NCI-H2171 treated with DMSO at 0.1 percent for 48 hours (cell line): ENCODE results near the gene AJAP1.

Source experiments
- DNase-seq: peaks from one replicate; lab custom pipeline; 2025; lab: John Stamatoyannopoulos, UW

AJAP1 gene

GRCh38 chr1:4699376-4700301, 45.2 kb downstream of the AJAP1 start:
- DNase-seq, result no peak

DNA sequence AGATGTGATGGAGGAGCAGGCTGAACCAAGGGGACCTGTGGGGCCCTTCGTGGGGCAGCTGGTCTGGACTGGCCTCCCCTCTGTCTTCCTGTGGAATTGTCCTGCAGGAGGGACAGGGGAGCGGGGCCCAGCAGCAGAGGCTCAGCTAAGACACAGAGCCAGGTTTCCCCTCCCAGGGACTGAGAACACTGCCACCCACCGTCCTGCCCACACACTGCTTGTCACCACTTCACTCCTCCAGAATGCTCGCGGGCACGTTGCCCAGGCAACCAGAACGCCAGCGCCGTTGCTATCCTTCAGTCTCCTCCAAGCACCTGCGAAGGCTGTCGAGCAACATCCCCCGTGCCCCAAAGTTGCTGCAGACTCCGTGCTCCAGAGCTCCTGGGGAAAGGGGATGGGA, 46.4 kb downstream of the AJAP1 start:
- DNase-seq, result peak; percentile 4

GRCh38 chr1:4701276-4701675, 46.9 kb downstream of the AJAP1 start:
- no peak for DNase-seq

- DNase-seq, result no peak
Observed at GRCh38 chr1:4702464-4702863, 48.1 kb downstream of the AJAP1 start.

DNA sequence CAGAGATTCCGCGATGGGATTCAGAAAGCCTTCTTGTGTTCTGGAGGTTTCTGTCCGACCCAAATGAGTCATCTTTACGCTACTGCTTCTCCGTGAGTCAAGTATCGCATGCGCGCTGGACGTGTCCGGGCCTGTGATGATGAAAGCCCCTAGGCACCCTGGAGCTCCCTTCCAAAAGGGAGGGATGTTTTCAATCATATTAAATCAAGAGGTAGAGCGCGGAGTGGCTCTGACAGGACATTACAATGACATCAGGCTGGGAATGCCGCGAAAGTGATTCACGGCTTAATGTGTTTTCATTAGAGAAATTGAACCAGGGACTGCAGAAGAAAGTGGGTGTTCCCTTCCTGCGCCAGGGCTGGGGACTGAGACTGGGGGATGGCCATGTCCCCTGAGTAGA, 48.5 kb downstream of the AJAP1 start:
- DNase-seq, result no peak

- no peak for DNase-seq
Observed at GRCh38 chr1:4703646-4704045, 49.2 kb downstream of the AJAP1 start.

- DNase-seq, result no peak
Observed at GRCh38 chr1:4708840-4709507, 54.6 kb downstream of the AJAP1 start.

GRCh38 chr1:4709641-4710040, 55.2 kb downstream of the AJAP1 start:
- DNase-seq, result no peak

- DNase-seq, result no peak
Observed at GRCh38 chr1:4710592-4711415, 56.4 kb downstream of the AJAP1 start.

GRCh38 chr1:4711416-4712275, 57.2 kb downstream of the AJAP1 start:
- no peak for DNase-seq

GRCh38 chr1:4713669-4714068, 59.3 kb downstream of the AJAP1 start:
- DNase-seq, result no peak

- DNase-seq, result no peak
Observed at GRCh38 chr1:4716406-4716805, 62.0 kb downstream of the AJAP1 start.

DNA sequence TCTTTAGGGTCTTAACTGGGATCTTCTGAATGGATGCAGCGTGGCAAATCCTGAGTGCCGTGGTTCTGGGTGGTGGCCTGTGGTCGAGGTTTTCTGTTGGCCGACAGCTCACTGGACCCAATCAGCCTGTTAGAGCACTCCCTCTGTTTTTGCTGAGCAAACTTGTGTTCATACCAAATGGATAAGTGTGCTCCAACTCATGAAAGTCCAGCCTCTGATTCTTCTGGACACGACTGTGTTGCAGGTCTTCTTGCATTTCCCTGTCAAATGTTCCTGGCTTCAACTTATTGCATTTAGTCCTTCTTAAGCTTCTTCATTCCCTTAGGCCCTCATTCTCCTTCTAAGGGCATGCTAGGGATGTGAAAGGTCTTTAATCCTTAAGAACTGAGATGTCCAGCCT, 63.7 kb downstream of the AJAP1 start:
- no peak for DNase-seq

DNA sequence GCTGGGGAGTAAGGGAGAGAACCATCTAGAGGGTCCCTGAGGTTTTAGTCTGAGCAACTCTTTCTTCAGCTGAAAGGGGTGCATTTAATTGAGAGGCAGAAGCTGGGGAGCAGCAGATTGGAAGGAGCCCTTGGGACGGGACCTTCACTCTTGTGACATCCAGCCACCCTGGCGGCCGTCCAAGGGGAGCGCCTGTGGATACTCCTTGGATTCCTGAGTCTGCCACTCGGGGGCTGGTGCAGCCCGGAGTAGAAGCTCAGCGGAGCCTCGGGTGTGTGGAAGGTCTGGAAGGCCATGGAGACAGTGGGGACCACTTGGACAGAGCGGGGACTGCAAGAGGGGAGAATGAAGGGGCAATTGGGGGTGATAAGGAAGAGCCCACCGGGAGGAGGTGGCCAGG, 68.7 kb downstream of the AJAP1 start:
- DNase-seq, result no peak

DNA sequence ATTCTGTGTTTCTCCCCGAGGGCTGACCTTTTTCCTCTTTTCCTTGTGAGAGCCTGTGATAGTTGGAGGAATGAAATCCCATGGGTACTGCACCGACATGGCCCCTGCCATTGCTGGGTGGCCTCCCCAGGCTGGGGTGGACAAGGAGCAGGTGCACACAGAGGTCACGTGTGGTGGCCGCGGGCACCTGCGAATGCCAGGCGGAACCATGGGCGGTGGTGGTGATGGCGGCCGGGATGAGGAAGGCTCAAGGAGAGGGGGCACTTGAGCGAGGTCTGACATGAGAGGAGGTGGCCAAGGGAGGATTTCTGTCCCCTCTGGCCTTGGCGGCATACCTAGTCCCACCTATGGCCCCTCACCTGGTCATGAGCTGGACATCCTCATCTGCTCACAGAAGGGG, 69.6 kb downstream of the AJAP1 start:
- no peak for DNase-seq

- DNase-seq, result no peak
Observed at GRCh38 chr1:4724695-4725250, 70.4 kb downstream of the AJAP1 start.

GRCh38 chr1:4725416-4725815, 71.0 kb downstream of the AJAP1 start:
- no peak for DNase-seq

- peak; percentile 87 for DNase-seq
Observed at GRCh38 chr1:4726620-4727341, 72.4 kb downstream of the AJAP1 start.

- DNase-seq, result no peak
Observed at GRCh38 chr1:4728319-4729089, 74.1 kb downstream of the AJAP1 start.

GRCh38 chr1:4729090-4729471, 74.7 kb downstream of the AJAP1 start:
- DNase-seq, result no peak
